Activated CD8-positive, alpha-beta T cell treated with anti-CD3 and anti-CD28 coated beads for 36 hours (primary cell): ENCODE measurements around the gene OR10H1. TPM values are rescaled to one million over a fixed set of nuclear protein-coding genes. Genes with fewer than 3 reads are reported as not detected.
A peak's percentile ranks its signal among the peaks of the same experiment; 100 is the strongest.
"Not testable (repeated sequence)": the region's sequence is repeated elsewhere in the genome, so short reads cannot be mapped to it uniquely, and the experiment has no call there.

Experiments used
- ATAC-seq: fragments of 200-7000 bp; cut with Tn5 transposase; one replicate; pipeline ENCODE4 v1.10.0; 2021; ENCODE audit warnings: mild to moderate bottlenecking, moderate library complexity
- CTCF ChIA-PET: fragments of 350-600 bp; sonication (Branson Sonifier 250); formaldehyde crosslinking; loops from one replicate; lab custom pipeline; 2021; ENCODE audit warnings: antibody characterized with exemption; lab: Charles Lee
- POLR2A ChIA-PET: fragments of 350-600 bp; sonication (Branson Sonifier 250); formaldehyde crosslinking; loops from one replicate; lab custom pipeline; 2021; ENCODE audit warnings: antibody characterized with exemption; lab: Charles Lee
- DNase-seq: peaks from one replicate; pipeline ENCODE4 v3.0.0-alpha.2; 2020
- H3K27ac Mint-ChIP-seq: one replicate; pipeline ENCODE4 v1.8.0; 2021; ENCODE audit warnings: mild to moderate bottlenecking, mixed read lengths
- H3K27me3 Mint-ChIP-seq: one replicate; pipeline ENCODE4 v1.8.0; 2021; ENCODE audit warnings: mixed read lengths
- H3K36me3 Mint-ChIP-seq: one replicate; pipeline ENCODE4 v1.8.0; 2021; ENCODE audit warnings: low read depth, mixed read lengths
- H3K4me1 Mint-ChIP-seq: one replicate; pipeline ENCODE4 v1.8.0; 2021; ENCODE audit warnings: low read depth, mixed read lengths
- H3K4me3 Mint-ChIP-seq: one replicate; pipeline ENCODE4 v1.8.0; 2021; ENCODE audit warnings: mild to moderate bottlenecking, moderate library complexity, mixed read lengths
- H3K9me3 Mint-ChIP-seq: one replicate; pipeline ENCODE4 v1.8.0; 2021; ENCODE audit warnings: mixed read lengths
- CTCF ChIP-seq: fragments of 200-600 bp; IDR thresholded peaks from one replicate; pipeline ENCODE4 v1.8.0; 2022; ENCODE audit warnings: antibody characterized with exemption, mild to moderate bottlenecking
- intact Hi-C: fragments of 100-400 bp; cut with micrococcal nuclease; formaldehyde crosslinking; loops from one replicate; pipeline ENCODE4 v1.10.0; 2022
- total RNA-seq, 2 experiments: library from RNA; stranded (reverse); gene quantifications; one replicate each; pipeline ENCODE4 v1.2.3, GENCODE V29; 2021

The OR10H1 gene
- total RNA-seq, 2 experiments from 2014 or later = not detected

GRCh38 chr19:15859187-15859586, 43.7 kb upstream of the OR10H1 start:
- Mint-ChIP-seq H3K36me3 (no peaks in the 10 kb centered on the region), H3K27me3 (no peaks in the 10 kb centered on the region), H3K27ac (no peak overlapping the region), H3K4me1 (no peaks in the 10 kb centered on the region), H3K4me3 (no peak overlapping the region), H3K9me3 (no peaks in the 10 kb centered on the region)
- ChIA-PET POLR2A (no interaction called here), CTCF (no interaction called here)
- ATAC-seq = no peak
- no peak for DNase-seq
- intact Hi-C loops = no loop called here
- TF ChIP-seq CTCF = no peak

GRCh38 chr19:15850385-15850784, 34.9 kb upstream of the OR10H1 start:
- H3K9me3 Mint-ChIP-seq = no peaks in the 10 kb centered on the region

GRCh38 chr19:15846923-15847322, 31.5 kb upstream of the OR10H1 start:
- H3K36me3 Mint-ChIP-seq = no peaks in the 10 kb centered on the region
- ATAC-seq (no peak), DNase-seq (no peak)
- H3K27me3 Mint-ChIP-seq = no peaks in the 10 kb centered on the region
- H3K4me1 Mint-ChIP-seq = peaks cover 25% of the 10 kb centered on the region
- intact Hi-C loops = no loop called here
- no peak overlapping the region for H3K27ac Mint-ChIP-seq
- H3K4me3 Mint-ChIP-seq = no peak overlapping the region
- CTCF ChIA-PET = no interaction called here
- POLR2A ChIA-PET = no interaction called here
- no peak for TF ChIP-seq CTCF
- no peaks in the 10 kb centered on the region for H3K9me3 Mint-ChIP-seq

More at GRCh38 chr19:15850385-15850784, 34.9 kb upstream of the OR10H1 start:
- ATAC-seq (no peak), DNase-seq (no peak)
- no peaks in the 10 kb centered on the region for H3K36me3 Mint-ChIP-seq
- H3K4me1 Mint-ChIP-seq = peaks cover 4% of the 10 kb centered on the region
- no peak overlapping the region for H3K4me3 Mint-ChIP-seq
- ChIA-PET POLR2A (no interaction called here), CTCF (no interaction called here)
- TF ChIP-seq CTCF = no peak
- intact Hi-C loops = no loop called here
- no peaks in the 10 kb centered on the region for H3K27me3 Mint-ChIP-seq
- no peak overlapping the region for H3K27ac Mint-ChIP-seq

GRCh38 chr19:15843894-15844222, 28.4 kb upstream of the OR10H1 start:
- H3K4me1 Mint-ChIP-seq = peaks cover 25% of the 10 kb centered on the region
- H3K9me3 Mint-ChIP-seq, H3K36me3 Mint-ChIP-seq, intact Hi-C loops, ATAC-seq, H3K4me3 Mint-ChIP-seq, H3K27ac Mint-ChIP-seq, DNase-seq, H3K27me3 Mint-ChIP-seq, POLR2A ChIA-PET: not testable (repeated sequence)
- CTCF ChIA-PET = interaction anchor here (1.0 kb wide), 1 partner anchor 10 kb away, joined by 4 read pairs; no protein-coding TSS in a partner anchor

- H3K27me3 Mint-ChIP-seq = no peaks in the 10 kb centered on the region
- no peak for TF ChIP-seq CTCF
- POLR2A ChIA-PET = no interaction called here
- DNase-seq (no peak), ATAC-seq (no peak)
- no peaks in the 10 kb centered on the region for H3K36me3 Mint-ChIP-seq
- intact Hi-C loops = no loop called here
- H3K4me3 Mint-ChIP-seq = no peak overlapping the region
- CTCF ChIA-PET = interaction anchor here (1.0 kb wide), 1 partner anchor 10 kb away, joined by 4 read pairs; no protein-coding TSS in a partner anchor
- peaks cover 25% of the 10 kb centered on the region for H3K4me1 Mint-ChIP-seq
- peak overlapping the region; percentile 40 for H3K27ac Mint-ChIP-seq
- peaks cover 2% of the 10 kb centered on the region for H3K9me3 Mint-ChIP-seq
Measured at GRCh38 chr19:15843203-15843893, 27.9 kb upstream of the OR10H1 start.
